HG03159 (cell line): ENCODE measurements around the gene NYAP1.
A peak's percentile ranks its signal among the peaks of the same experiment; 100 is the strongest.

Source experiments
- ATAC-seq: cut with Tn5 transposase; IDR thresholded peaks from one replicate; pipeline ENCODE4 v1.9.1; 2021; ENCODE audit warnings: mild to moderate bottlenecking, moderate library complexity; ENCODE audit not compliant: unreplicated experiment

The NYAP1 gene

GRCh38 chr7:100456562-100456961, 27.2 kb upstream of the NYAP1 start:
- ATAC-seq: no peak

GRCh38 chr7:100457033-100457432, 26.7 kb upstream of the NYAP1 start:
- ATAC-seq: no peak

GRCh38 chr7:100464210-100464660, 19.5 kb upstream of the NYAP1 start, which contains the start of gene SPACDR:
TSS of gene SPACDR (minus strand) at chr7:100464260. CDS start at chr7:100464025, 235 bp downstream.
- ATAC-seq: no peak

GRCh38 chr7:100464791-100465190, 18.9 kb upstream of the NYAP1 start:
- no peak for ATAC-seq

- ATAC-seq: no peak
Observed at GRCh38 chr7:100465299-100465698, 18.4 kb upstream of the NYAP1 start.

- ATAC-seq: no peak
Observed at GRCh38 chr7:100465702-100466311, 17.9 kb upstream of the NYAP1 start.

- ATAC-seq: no peak
Observed at GRCh38 chr7:100466653-100467605, 16.8 kb upstream of the NYAP1 start.

GRCh38 chr7:100467638-100468373, 15.9 kb upstream of the NYAP1 start:
- ATAC-seq: no peak

- no peak for ATAC-seq
Observed at GRCh38 chr7:100469227-100470044, 14.3 kb upstream of the NYAP1 start.

- no peak for ATAC-seq
Observed at GRCh38 chr7:100471021-100471420, 12.7 kb upstream of the NYAP1 start.

- no peak for ATAC-seq
Observed at GRCh38 chr7:100472121-100472851, 11.4 kb upstream of the NYAP1 start.

GRCh38 chr7:100472854-100473499, 10.8 kb upstream of the NYAP1 start:
- no peak for ATAC-seq

GRCh38 chr7:100475549-100475948, 8.2 kb upstream of the NYAP1 start:
- no peak for ATAC-seq

GRCh38 chr7:100476101-100476780, 7.5 kb upstream of the NYAP1 start:
- ATAC-seq: no peak

- ATAC-seq: no peak
Observed at GRCh38 chr7:100476903-100477870, 6.5 kb upstream of the NYAP1 start.

GRCh38 chr7:100477871-100478267, 5.9 kb upstream of the NYAP1 start:
- ATAC-seq: no peak

- peak; percentile 71 for ATAC-seq
Observed at GRCh38 chr7:100478958-100479660, 4.6 kb upstream of the NYAP1 start, which contains the start of gene TSC22D4. TSS of gene TSC22D4 (minus strand) at chr7:100479214. CDS start at chr7:100478038, 1,176 bp downstream.
